HG03280 (cell line): Measurements from ENCODE around the gene ACHE.

Source experiments
- ATAC-seq: cut with Tn5 transposase; IDR thresholded peaks from one replicate; pipeline ENCODE4 v1.9.1; 2021; ENCODE audit warnings: mild to moderate bottlenecking, moderate library complexity; ENCODE audit not compliant: unreplicated experiment

Gene ACHE

DNA sequence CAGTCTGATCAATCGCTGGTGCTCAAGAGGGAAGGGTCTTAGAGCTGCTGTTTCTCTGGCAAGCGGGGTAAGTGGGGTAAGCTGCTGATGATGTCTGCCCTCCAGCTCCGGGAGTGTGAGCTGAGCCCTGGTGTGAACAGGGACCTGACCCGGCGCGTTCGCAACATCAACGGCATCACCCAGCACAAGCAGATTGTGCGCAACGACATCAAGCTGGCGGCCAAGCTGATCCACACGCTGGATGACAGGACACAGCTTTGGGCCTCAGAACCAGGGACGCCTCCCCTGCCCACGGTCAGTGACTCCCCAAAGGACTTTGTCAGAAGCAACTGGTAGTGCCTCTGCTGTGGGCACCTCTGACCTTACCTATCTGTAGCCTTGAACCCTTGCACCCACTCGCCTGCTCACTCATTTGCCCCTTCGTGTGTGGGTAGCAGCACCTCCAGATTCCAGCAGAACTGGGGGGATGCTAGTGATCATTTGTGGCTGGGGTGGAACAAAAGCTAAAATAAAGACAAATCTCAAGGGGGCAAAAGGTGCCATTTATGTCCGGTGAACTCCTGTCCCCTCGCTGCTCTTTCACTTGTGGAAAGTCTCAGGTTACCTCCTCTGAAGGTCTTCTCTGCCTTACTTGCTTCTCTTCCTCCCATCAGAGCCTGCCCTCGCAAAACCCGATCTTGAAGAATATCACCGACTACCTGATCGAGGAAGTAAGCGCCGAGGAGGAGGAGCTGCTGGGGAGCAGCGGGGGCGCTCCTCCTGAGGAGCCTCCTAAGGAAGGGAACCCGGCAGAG, 9.3 kb downstream of the ACHE start:
- ATAC-seq, result no peak

DNA sequence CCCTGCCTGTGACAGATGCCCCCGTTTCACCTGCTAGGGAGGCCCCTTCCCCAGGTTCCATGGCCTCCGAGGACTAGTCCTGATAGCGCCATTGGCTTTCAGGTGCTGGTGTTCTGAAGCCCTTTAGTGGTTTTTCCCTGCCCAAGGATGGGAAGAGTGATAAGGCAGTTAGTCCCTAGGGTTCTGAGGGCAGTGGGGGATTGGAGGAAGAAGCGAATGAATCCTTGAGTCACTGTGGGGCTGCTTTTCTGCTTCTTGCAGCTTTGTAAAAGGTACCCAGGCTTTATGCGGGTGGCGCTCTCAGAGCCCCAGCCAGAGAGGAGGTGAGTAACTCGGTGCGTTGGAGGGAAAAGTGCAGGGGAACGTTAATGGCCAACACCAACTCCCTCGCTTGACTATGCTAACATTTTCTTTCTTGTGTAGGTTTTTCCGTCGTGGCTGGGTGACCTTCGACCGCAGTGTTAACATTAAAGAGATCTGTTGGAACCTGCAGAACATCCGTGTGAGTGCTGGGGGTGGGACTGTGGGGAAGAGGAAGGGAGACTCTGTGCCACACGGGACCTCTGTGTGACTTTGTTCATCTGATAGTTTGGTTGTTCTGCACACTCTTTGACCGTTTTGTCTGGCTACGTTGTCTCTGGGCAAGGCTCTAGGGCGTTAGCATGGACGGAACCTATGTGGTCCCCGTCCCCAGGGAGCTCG, 10.1 kb downstream of the ACHE start:
- ATAC-seq, result no peak

DNA sequence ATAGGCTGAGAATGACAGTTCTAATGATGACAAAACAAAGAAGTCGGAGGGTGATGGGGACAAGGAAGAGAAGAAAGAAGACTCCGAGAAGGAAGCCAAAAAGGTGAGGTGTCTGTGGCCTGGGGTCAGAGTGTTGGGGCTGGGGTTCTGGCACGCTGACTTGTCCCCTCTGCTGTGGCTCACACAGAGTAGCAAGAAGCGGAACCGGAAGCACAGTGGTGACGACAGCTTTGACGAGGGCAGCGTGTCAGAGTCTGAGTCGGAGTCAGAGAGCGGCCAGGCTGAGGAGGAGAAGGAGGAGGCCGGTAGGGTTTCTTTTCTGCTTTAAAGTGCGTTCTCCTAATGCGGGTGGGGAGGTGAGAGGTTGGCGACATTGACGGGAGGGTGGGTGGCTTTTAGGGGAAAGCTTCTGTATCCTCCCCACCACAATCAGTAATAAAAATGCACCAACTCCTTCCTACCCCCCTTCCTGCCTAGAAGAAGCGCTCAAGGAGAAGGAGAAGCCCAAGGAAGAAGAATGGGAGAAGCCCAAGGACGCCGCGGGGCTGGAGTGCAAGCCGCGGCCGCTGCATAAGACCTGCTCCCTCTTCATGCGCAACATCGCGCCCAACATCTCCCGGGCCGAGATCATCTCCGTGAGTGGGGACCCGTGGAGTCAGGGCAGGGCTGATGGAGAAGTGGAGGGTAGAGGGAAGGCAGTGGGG, 10.8 kb downstream of the ACHE start:
- ATAC-seq, result no peak

DNA sequence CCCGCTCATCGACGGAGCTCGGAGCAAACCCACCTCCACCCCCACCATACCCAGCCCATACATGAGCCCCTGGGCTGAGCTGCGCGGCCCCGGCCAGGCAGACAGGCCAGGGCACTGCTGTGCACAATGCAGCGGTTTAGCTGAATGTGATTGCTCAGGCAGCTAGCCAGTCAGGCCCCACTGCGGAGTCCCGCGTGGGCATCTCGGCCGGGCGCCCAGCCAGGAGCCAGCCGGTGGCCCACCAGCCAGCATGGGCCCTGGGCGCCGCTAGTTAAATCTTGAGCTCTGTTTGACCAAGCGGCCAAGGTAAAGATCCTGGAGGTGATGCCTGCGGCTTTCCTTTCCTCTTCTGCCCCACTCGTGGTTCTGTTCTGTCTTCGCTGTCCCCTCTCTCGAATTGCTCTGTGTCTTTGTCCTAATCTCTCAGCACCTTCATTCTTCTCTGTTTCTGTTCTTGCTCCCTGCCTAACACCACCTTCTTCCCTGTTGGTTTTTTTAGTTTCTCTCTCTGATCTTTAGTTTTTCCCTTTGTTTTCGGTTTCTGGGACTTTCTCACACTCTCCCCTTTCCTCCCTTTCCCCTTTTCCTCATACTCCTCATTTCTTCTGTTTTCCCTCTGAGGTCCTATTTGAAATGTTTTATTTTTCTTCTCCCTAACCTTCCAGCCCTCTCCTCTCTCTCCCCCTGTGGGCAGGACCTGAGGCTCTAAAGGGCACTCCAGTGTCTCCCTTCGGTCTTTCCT, 12.7 kb downstream of the ACHE start:
- ATAC-seq, result no peak

DNA sequence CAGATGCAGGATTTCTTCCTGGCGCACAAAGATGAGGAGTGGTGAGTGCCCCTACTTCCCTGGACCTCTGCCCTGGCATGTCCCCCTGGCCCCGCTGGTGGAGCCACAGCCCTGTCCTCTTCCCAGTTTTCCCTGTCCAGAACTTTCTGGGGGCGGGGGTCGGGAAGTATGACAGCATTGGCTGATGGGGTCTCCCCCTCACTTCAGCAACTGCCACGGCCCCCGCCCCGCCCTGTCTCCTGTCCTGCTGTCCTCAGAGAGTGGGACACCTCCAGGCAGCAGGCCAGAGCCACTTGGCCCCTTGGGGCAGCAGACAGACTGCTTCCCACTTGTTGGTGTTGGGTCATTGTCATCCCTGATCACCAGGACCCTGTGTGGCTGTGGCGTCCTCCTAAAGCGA, 13.5 kb downstream of the ACHE start:
- ATAC-seq, result no peak

DNA sequence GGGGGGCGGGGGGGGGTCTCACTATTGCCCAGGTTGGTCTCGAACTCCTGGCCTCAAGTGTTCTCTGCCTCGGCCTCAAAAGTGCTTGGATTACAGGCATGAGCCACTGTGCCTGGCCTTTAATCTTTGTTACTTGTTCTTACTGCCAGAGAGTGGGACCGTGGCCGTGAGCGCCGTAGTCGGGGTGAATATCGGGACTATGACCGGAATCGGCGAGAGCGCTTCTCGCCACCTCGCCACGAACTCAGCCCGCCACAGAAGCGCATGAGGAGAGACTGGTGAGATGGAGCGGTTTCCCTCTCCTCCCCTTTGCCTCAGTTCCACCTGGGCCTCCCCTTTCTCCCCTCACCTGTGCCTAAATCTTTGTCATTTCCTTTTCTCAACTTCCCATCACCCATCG, 14.6 kb downstream of the ACHE start:
- ATAC-seq, result no peak

DNA sequence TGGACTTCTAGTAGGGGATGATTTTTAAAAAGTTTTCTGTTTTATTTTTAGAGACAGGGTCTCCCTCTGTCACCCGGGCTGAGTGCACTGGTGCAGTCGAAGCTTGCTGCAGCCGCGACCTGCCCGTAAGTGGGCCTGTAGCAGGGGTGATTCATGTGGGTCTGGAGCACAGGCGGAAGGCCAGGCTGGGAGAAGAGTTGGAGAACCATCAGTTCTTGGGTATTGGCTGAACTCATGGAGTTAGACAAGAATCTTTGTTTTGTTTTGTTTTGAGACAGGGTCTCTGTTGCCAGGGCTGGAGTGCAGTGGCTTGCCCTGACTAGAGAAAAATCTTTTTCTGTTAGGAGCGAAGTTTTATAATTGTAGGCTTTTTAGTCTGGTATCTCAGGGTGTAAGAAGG, 15.0 kb downstream of the ACHE start:
- ATAC-seq, result no peak

DNA sequence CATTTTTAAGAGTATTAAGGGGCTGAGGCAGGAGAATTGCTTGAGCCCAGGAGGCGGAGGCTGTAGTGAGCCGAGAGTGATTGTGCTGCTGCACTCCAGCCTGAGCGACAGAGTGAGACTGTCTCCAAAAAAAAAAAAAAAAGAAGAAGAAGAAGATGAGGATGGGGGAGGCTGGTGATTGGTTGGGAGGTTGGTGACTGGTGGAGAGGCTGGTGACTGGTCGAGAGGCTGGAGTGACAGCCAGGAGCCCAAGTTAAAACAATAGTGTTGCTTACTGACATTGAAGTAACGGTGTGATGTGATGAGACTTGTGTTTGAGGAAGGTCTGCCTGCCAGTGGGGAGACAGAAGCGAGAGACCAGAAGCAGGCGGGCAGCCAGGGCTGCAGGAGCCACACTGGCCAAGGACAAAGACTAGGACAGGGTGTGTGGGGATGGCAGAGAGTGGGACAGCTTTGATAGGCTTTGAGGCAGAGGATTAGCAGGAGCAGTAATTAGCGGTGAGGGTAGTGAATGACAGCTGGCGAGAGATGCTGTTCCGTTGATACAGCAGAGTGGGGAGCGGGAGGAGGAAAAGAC, 15.9 kb downstream of the ACHE start:
- ATAC-seq, result no peak

DNA sequence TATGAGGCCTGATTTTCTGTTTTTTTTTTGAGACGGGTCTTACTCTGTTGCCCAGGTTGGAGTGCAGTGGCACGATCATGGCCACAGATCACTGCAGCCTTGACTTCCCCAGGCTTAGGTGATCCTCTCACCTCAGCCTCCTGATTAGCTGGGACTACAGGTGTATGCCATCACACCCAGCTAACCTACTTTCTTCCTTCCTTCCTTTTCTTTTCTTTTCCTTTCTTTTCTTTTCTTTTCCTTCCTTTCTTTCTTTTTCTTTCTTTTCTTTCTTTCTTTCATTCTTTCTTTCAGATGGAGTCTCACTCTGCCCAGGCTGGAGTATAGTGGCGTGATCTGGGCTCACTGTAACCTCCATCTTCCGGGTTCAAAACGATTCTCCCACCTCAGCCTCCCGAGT, 17.0 kb downstream of the ACHE start:
- ATAC-seq, result no peak

DNA sequence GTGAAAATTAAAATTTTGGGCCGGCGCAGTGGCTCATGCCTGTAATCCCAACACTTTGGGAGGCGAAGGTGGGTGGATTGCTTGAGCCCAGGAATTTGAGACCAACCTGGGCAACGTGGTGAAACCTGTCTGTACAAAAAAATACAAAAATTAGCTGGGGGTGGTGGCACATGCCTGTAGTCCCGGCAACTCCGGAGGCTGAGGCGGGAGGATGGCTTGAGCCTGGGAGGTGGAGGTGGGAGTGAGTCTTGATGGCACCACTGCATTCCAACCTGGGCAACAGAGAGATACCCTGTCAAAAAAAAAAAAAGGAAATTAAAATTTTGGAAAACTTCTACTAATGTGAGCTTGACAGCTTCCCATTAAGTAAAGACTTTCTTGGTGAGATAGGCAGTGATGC, 17.7 kb downstream of the ACHE start:
- no peak for ATAC-seq

DNA sequence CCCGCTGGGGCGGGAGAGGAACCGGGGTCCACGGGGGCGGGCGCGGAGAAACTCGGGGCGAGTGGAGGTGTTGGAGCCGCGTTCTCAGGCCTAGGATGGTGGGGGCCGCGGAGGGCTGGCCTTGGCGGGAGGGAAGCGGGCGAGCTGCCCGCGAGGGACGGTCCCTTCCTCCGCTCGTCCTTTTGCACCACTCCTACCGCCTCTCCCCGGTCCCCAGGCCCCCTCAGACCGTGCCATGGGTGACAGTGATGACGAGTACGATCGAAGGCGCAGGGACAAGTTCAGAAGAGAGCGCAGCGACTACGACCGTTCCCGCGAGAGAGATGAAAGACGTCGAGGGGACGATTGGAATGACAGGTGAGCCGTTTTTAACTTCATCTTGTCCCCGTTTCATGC, 20.3 kb downstream of the ACHE start:
- peak; percentile 35 for ATAC-seq

DNA sequence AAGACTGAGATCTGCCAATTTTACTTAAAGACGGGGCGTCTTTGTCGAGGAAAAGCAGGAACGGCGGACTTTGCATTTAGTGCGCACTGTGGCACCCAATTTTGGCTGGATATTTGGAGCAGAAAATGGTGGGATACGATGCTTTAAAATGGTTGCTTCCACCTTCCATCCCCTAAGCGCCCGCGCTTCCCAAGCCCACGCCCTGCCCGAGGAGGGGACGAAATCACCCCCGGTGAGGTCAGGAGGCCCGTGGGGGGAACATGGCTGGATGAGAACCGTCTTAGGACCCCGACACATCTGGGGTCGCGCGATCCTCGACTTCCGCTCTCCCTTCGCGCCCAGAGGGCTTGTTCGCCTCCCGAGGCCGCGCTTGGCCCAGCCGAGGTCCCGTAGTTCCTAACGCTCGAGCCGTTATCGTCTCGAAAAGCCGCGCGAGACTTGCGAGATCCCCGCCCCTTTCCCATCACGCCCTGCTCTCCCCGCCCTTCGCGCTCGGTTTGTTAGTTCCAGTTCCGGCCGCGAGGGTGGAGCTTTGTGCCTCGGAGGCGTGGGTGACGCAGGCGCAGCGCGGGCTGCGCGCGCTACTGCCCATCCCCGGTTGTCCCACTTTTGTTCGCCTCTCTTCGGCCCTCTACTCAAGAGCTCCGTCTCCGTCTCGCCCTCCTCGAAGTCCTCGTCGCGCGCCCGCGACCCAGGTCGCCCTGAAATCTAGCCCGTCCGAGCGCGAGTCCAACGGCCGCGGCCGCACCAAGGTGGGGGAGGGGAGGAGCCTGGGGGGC, 20.9 kb downstream of the ACHE start, which contains the start of gene SRRT:
Gene SRRT, plus strand, starts transcription at position 527 of the 779 bp plus-strand sequence. CDS start 488 bp downstream, outside the sequence.
- ATAC-seq, result peak; percentile 93

DNA sequence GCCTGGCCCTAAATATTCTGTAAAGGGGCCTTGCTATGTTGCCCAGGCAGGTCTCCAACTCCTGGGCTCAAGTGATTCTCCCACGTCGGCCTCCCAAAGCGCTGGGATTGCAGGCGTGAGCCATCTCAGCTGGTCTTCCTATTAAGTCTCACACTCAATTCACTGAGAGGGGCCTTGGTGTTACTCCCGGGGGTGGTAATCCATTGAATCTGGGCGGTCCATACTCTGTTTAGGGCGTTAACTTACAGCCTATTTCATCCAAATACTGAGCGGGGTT, 21.4 kb downstream of the ACHE start:
- ATAC-seq, result no peak

DNA sequence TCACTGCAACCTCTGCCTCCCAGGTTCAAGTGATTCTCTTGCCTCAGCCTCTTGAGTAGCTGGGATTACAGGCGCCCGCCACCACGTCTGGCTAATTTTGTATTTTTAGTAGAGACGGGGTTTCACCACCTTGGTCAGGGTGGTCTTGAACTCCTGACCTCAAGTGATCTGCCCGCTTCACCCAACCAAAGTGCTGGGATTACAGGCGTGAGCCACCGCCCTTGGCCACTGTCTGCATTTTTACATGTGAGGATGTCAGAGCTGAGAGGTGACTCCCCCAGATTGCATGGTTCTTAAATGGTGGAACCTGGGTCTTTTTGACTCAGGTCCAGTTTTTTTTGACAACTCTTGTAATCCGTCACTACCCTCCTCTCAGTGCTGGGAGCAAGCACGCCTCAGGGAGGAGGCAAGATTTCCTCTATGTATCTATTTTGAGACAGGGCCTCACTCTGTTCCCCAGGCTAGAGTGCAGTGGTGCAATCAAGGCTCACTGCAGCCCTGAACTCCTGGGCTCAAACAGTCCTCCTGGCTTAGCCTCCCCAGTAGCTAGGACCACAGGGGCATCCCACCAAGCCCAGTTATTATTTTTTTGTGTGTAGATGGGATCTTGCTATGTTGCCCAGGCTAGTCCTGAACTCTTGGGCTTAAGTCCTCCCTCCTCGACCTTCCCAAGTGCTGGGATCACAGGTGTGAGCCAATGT, 21.9 kb downstream of the ACHE start:
- ATAC-seq, result no peak

DNA sequence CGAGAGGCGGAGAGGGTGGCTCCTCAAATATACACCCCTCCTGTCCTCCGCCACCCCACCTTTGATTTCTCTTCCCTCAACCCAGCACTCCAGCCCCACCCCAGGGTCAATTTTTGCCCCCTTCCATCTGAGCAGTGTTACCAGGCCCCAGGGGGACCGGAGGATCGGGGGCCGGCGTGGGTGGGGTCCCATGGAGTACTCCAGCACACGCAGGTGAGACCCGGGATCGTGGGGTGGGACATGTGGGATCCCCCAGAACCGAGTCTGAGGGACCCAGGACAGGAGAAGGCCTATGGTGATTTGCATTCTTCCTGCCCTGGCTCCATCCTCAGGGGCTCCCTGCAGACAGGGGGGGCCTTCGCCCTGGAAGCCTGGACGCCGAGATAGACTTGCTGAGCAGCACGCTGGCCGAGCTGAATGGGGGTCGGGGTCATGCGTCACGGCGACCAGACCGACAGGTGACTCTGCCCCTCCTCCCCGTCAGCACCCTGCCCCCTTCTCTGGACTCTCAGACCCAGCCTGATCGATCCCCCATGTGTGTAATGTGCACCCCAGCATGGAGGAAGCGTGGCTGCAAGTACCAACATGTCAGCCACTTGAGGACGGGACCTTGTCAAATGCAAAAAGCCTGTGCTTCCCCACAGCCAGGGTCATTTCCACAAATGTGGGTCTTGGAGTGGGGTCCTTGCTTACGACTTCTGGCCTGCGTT, 27.8 kb downstream of the ACHE start:
- ATAC-seq, result peak; percentile 5

DNA sequence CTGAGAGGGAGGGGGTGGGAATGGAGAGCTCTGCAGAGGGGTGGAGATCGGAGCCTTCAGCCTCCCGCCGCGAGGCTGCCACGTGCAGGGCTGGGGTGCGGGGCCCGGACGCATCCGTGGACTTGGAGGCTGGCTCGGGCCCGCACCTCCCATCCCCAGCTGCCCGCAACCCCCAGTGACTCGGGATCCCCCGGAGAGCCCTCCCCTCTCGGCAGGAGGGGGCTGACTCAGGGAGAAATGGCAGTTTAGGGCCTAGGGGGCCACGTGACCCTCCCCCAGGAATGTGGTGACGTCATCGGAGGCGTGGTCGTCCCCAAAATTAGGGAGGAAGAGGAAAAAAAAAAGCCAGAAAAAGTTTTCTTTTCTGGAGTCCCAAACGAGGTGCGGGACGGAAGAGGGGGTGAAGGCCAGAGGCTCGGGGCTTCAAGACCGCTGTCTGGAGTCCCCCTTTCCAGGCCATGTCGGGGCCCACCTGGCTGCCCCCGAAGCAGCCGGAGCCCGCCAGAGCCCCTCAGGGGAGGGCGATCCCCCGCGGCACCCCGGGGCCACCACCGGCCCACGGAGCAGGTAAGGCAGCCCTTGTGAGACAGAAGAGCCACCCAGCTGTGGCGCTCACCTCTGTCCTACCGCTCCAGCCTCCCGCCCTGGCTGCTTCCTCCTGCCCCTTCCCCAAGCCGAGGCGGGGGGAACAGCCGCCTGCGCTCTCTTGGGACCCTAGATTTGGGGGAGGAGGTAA, 28.5 kb downstream of the ACHE start, which contains the start of gene TRIP6:
Gene TRIP6, plus strand, starts transcription at position 348 of the 736 bp plus-strand sequence. Its CDS starts 111 bp downstream, at position 459.
- peak; percentile 48 for ATAC-seq

DNA sequence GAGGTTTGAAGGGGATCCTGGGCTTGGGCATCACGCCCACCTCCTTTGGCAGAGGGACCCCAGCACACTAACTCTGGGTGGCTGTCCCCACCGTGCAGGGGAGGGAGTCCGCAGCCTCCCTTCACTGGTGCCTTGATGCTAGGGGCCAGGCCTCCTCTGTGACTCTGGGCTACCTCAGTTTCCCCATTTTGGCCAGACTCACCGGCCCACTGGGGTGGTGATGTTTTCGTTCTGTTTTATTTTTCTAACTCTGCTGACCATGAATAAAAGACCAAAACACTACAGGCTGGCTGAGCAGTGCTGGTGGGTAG, 29.0 kb downstream of the ACHE start:
- ATAC-seq, result no peak
